Mesenteric fat pad (tissue), 1 donor: ENCODE measurements around the gene MAPRE3. TPM values are rescaled to one million over a fixed set of nuclear protein-coding genes. Genes with fewer than 3 reads are reported as not detected.
"Not testable (repeated sequence)": the region's sequence is repeated elsewhere in the genome, so short reads cannot be mapped to it uniquely, and the experiment has no call there.

Source experiments
- DNase-seq: peaks from one replicate; pipeline ENCODE4 v3.0.0-alpha.2; 2020; ENCODE audit warnings: low spot score
- long read RNA-seq: library from polyadenylated mRNA; unstranded; transcript quantifications from one replicate; pipeline ENCODE4 v2.0.0, GENCODE V29; 2020
- total RNA-seq: library from RNA; stranded (reverse); fragmentation: NEBNext Ultra II Directional; extraction: Animal tissue kit (Norgen Biotek cat#: 25700); gene quantifications from one replicate; pipeline ENCODE4 v1.2.1, GENCODE V29; 2021
- donor health status: DM: yes; HTN: yes; CAD: no.

MAPRE3 gene
- 65.2 TPM for total RNA-seq
- long read RNA-seq, transcript MAPRE3-201 (7 exons, 1,892 nt) = major isoform, 59 of 98 reads
- long read RNA-seq, transcript MAPRE3-203 (7 exons, 1,801 nt) = minor isoform, 18 of 98 reads
- long read RNA-seq, partial matches to known transcripts = 10 of 98 reads
- long read RNA-seq, other reads (novel, unspliced or antisense) = 11 of 98 reads

- DNase-seq = no peak
These were observed at the start of gene MAPRE3 for GRCh38 chr2:26970244-26970927. Gene MAPRE3, plus strand, starts transcription at chr2:26970637. Its CDS starts 51,582 bp downstream, at chr2:27022219.

GRCh38 chr2:26921323-26921722 is 49.1 kb upstream of the MAPRE3 start:
- DNase-seq = no peak

DNA sequence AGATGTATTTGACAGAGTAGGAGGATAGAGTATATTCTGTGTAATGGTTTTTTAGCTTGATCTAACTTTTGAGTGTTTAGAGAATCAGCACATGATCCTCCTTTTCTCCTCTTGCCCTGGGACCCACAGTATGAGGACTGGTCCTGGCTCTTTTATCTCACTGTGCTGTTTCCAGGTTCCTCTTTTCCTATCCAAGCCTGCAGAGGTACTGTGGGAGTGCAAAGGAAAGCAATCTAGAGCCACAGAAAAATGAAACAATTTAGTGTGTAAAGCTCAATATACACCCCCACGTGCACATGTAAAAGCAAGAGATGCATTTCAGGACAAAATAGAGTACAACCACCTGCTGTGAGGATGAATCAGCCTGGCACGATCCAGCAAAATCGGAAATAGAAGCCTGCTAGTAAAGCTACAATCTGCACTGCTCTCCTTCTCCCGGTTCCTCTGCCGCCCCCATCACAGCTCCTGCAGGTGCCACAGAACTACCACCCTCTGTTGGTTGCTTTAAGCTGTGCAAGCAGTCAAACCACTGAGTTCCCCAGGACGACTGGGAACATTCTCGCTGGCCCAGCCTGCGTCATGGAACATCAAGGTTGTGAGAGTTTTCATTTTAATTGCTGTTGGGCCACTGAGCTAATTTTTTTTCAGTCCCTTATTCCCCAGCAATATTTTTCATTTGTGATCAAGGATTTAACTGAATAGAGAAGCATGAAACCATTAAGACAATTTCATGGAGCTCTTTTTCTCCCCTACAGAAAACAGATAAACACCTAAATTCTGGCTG is 47.8 kb upstream of the MAPRE3 start:
- no peak for DNase-seq

GRCh38 chr2:26923189-26923466 is 47.3 kb upstream of the MAPRE3 start:
- DNase-seq = not testable (repeated sequence)

- DNase-seq = no peak
These were observed 45.7 kb upstream of the MAPRE3 start for GRCh38 chr2:26924731-26925099.

- DNase-seq = no peak
These were observed 45.2 kb upstream of the MAPRE3 start for GRCh38 chr2:26925100-26925791.

- DNase-seq = no peak
These were observed 43.2 kb upstream of the MAPRE3 start for GRCh38 chr2:26927221-26927620.

DNA sequence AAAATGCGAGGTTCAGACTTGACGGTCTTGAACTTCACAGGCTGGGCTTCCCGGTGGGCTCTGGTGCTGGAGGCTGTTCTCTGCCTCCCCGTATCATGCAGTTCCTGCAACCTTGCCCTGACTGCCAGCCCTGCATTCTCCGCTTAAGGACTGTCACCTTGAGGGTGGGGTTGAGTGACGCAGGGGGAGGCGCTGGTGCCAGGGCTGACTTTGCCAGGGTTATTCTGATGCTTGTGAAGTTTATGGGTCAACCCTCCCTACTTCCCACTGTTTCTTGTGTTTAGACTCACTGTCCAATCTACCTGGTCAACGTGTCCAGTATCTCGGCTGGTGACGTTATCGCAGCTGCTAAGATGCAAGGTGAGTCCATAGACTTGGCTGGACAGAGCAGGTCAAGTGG is 37.5 kb upstream of the MAPRE3 start:
- DNase-seq = no peak

GRCh38 chr2:26933431-26934334 is 36.8 kb upstream of the MAPRE3 start:
- DNase-seq = no peak

DNA sequence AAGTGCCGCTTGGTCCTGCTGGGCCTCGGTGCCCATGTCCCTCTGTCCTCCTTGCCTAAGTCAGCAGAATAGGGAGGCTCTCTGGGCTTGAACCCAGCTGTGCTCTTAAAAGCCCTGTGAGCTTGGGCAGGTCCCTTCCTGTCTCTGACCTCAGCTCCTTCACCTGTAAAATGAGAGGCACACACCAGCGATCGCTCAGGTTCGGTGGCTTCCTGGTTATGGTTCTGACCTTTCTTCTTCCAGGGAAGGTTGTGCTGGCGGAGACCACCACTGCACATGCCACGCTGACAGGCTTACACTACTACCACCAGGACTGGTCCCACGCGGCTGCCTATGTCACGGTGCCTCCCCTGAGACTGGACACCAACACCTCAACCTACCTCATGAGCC is 36.1 kb upstream of the MAPRE3 start:
- DNase-seq = no peak

DNA sequence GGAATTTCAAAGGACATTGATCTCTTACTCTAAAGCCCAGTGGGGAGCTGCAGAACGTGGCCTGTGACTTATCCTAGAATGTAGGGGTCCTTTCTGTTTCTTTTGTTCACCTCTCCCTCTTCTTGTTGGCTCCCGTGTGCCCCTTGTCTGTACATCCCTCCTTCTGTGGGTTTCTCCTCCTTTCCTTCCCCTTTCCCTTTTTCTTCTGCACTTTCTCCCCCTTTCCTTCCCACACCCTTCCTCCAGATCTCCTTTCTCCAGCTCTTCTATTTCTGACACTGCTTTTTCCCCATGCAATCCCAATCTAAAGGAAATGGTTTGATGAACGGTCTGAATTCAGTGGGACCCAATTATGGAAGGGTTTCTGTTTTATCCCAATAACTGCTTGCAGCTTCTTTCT is 35.5 kb upstream of the MAPRE3 start:
- no peak for DNase-seq

GRCh38 chr2:26936855-26937254 is 33.6 kb upstream of the MAPRE3 start:
- no peak for DNase-seq

GRCh38 chr2:26938399-26939118 is 31.9 kb upstream of the MAPRE3 start:
- no peak for DNase-seq

DNA sequence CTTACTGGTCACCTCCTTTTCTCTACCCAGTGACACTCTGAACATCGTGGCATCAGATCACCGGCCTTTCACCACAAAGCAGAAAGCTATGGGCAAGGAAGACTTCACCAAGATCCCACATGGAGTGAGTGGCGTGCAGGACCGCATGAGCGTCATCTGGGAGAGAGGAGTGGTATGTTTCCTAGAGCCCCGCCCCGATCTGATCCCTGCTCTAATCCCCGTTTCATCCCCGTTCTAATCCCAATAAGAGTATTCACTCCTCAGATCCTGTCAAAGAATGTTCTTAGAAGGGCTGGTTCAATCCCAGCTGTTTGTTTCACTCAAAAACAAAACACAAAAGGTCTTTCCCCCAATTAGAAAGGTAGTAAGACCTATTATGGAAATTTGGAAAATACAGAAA is 30.4 kb upstream of the MAPRE3 start:
- no peak for DNase-seq

DNA sequence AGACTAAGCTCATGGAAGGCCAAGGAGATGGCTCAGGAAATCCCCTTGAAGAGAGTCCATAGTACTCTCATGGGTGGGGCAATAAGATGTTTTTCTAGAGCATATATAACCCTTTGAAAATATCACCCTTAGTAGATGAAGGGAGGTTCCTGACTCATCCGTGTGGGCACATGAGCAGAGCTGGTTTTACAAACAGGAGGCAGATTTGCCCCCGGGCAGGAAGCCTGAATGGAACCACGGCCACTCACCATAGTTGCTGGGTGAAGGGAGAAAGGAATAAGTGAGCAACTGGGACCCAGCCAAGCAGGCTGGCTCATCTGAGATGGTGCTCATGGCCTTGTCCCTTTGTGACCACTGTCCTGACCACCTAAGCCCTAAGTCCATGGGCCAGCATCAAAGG is 29.0 kb upstream of the MAPRE3 start:
- DNase-seq = no peak

GRCh38 chr2:26942543-26943295 is 27.7 kb upstream of the MAPRE3 start:
- DNase-seq = no peak

- DNase-seq = no peak
These were observed 24.3 kb upstream of the MAPRE3 start for GRCh38 chr2:26945991-26946750.

DNA sequence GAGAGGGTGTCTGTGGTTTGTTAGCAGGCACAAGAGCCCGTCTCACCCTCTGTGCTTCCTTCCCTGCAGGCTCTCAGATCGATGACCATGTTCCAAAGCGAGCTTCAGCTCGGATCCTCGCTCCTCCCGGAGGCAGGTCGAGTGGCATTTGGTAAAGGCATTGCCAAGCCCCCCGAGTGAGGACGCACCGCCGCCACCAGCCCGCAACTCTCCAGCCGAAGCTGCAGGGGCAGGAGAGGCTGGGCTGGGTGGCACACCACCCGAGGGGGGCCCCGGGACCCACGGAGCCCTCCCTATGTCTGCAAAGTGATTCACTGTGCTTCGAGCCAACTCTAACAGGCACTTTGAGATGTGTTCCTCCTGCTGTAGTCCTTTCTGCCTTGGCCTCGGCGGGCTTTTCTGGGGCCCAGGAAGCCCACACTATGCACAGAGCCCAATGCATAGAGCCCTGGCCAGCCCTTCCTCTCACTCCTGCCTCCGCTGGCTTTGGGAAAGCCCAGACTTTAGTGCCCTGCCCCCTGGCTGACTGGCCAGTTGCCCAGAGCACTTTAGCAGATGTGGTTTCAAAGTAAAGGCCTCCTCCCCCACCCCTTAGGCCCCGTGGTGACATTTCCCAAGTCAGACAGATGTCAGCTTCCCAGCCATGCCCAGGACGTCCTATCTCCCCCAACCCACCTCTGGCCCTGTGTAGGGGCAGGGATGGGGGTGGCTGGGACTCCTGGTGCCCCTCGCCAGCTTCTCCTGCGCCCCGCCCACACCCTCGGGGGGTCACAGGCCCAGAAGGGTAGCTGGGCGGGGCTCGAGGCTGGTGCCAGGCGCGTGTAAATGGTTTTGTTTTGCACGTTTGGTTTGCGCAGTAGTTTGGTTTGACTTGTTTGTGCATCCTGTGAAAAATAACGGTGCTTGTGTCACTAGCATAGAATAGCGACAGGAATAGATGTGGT is 23.3 kb upstream of the MAPRE3 start:
- DNase-seq = no peak
